Activated CD8-positive, alpha-beta memory T cell treated with anti-CD3 and anti-CD28 coated beads for 4 hours (primary cell): ENCODE measurements around the gene PATE1.

Experiments used
- DNase-seq, 2 donors: peaks; one replicate each; pipeline ENCODE4 v3.0.0-alpha.2; 2020; ENCODE audit warnings: low read depth in 2 of 2

The PATE1 gene

DNA sequence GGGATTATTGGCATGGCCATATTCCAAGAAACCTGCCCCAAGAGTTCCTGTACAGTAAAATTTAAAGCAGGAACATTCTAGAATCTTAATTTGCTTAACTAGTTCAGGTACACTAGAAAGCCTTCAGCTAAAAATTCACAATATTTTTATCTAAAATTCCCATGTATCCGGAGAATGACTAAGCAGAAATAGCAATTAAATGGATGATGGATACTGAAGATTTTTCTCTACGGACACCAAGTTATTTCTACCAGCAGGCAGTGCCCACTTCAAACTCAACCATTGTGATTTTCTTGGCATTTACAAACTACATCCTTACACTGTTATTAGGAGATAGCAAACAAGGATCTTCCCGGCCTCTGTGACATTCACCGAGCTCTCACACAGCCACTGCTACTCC lies 44.7 kb downstream of the PATE1 start:
- no peak for DNase-seq

DNA sequence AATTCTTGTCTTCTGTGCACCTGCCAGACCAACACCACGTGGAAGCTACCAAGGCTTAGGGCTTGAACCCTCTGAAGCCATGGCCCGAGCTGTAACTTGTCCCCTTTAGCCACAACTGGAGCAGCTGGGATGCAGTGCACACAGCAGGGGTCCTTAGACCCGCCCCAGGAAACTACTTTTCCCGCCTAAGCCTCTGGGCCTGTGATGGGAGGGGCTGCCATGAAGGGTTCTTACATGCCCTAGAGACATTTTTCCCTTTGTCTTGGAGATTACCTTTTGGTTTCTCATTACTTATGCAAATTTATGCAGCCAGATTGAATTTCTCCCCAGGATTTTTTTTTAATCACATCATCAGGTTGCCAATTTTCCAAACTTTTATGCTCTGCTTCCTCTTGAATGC lies 51.6 kb downstream of the PATE1 start:
- DNase-seq, result no peak
